Cortex of kidney (tissue), 1 donor: ENCODE data around the gene PDK4.
"Not testable (repeated sequence)": the region's sequence is repeated elsewhere in the genome, so short reads cannot be mapped to it uniquely, and the experiment has no call there.

Experiments used
- DNase-seq: peaks from one replicate; lab custom pipeline; 2025; lab: John Stamatoyannopoulos, UW

PDK4 gene

GRCh38 chr7:95569720-95570119 lies 26.6 kb downstream of the PDK4 start:
- DNase-seq, result no peak

DNA sequence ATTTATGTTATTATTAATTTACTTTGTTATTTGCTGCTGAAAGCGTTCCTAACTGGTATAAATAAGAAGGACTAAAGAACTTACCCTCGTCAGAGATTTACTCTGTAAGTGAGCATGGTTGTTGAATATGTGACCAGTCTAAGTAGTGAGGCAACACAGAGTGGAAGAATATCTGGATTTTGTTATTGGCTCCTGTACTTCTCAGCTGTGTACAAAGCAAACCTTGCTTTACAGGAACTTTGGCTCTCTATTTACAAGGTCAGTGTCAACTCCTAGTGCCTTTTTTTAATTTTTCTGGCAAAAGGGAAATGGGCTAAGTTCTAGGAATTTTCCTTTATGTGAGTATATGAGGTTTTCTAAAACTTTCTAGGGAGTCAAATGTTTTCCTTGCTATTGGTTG lies 35.6 kb downstream of the PDK4 start:
- no peak for DNase-seq

DNA sequence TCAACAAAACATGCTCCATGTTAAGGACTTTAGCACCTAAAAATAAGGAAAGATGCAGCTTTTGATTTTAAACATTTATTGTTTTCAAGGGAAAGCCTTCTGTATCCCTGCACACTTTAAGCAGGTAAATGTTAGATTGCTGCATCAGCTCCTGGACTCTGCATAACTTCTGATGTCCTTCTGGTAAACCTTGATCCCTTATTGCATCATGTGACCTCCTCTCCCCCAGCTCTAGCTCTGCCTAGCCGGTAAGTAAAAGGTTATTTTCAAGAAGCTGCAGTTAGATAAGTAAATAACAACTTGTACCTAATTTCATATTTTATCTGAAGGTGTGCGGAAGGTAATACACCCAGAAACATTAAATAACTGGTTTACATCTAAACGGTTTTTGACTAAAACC lies 37.5 kb downstream of the PDK4 start:
- DNase-seq, result no peak

- no peak for DNase-seq
Measured at GRCh38 chr7:95556777-95557176, 39.5 kb downstream of the PDK4 start.

GRCh38 chr7:95553939-95554338 lies 42.4 kb downstream of the PDK4 start:
- no peak for DNase-seq

DNA sequence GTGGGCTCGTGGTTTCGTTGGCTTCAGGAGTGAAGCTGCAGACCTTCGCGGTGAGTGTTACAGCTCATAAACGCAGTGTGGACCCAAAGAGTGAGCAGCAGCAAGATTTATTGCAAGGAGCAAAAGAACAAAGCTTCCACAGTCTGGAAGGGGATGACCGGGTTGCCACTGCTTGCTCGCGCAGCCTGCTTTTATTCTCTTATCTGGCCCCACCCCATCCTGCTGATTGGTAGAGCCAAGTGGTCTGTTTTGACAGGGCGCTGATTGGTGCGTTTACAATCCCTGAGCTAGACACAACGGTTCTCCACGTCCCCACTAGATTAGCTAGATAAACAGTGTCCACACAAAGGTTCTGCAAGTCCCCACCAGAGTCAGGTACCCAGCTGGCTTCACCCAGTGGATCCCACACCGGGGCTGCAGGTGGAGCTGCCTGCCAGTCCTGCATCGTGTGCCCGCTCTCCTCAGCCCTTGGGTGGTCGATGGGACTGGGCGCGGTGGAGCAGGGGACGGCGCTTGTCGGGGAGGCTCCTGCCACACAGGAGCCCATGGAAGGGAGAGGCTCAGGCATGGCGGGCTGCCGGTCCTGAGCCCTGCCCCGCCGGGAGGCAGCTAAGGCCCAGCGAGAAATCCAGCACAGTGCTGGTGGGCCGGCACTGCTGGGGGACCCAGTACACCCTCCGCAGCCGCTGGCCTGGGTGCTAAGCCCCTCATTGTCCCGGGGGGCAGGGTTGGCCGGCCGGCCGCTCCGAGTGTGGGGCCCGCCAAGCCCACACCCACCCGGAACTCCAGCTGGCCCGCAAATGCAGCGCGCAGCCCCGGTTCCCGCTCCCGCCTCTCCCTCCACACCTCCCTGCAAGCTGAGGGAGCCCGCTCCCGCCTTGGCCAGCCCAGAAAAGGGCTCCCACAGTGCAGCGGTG lies 44.0 kb downstream of the PDK4 start:
- not testable (repeated sequence) for DNase-seq

DNA sequence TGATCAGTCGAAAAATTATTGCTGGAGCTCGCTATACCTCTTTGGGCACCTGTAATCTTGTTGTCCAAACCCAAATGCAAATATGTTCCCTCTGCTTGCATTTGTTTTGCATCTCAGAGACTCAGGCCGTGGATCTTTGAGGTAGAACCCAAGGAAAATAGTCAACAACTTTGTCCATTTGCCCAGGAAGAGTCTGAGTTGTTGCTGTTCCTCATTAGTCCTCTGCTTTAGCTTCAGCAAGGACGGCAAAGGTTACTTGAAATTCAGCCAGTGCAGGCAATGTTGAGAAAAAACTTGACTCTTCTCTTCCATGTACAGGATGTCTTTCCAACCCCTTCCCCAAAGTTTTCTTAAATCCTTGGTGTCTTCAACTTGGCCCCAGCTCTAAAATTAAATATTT lies 45.8 kb downstream of the PDK4 start:
- no peak for DNase-seq

- no peak for DNase-seq
Measured at GRCh38 chr7:95549818-95550529, 46.3 kb downstream of the PDK4 start.

GRCh38 chr7:95547361-95548348 lies 48.7 kb downstream of the PDK4 start:
- no peak for DNase-seq

- no peak for DNase-seq
Measured at GRCh38 chr7:95546647-95547046, 49.7 kb downstream of the PDK4 start.

DNA sequence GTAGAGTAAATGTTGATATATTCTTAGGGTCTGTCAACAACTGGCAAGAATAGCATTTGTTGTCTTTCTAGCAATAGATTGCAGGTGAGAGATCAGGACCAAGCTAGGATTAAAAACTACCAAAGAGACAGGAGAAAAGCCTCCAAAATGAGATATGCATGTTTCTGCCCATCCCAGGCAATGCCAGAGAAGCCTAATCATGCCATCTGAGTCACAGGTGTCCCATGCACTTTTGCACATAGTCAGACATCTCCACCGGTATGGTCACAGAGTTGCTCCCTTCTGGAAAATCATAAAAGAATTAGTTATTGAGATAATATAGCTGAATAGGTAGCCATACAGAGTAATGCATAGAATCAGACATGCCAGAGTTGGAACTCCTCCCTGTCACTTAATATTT lies 50.6 kb downstream of the PDK4 start:
- DNase-seq, result no peak

DNA sequence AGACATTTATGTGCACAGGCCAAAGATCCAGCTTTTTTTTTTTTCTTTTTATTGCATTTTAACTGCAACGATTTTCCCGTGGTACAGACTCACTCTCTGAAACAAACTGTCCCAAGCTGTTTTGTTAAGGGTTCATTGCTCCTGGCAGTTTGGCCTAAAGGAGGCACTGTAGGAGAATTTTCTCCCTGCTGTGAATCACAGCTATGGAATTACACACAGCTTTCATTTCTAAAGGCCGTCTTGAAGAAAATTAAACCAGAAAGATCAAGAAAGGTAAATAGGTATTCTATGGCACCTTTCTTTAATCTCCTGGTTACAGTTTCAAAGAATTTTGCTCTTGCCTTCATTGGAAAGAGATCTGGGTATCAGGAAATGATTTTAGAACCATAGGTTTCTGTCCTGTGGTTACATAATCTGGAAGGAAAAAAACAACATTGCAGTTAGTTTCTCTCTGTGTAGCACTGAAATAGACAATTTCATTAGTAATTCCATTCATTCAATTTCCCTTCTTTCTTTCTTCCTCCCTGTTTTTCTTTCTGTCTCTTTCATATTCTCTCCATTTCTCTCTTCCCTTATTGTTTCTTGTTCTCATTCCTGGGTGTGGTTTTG lies 51.2 kb downstream of the PDK4 start:
- no peak for DNase-seq

GRCh38 chr7:95544171-95544570 lies 52.1 kb downstream of the PDK4 start:
- no peak for DNase-seq

DNA sequence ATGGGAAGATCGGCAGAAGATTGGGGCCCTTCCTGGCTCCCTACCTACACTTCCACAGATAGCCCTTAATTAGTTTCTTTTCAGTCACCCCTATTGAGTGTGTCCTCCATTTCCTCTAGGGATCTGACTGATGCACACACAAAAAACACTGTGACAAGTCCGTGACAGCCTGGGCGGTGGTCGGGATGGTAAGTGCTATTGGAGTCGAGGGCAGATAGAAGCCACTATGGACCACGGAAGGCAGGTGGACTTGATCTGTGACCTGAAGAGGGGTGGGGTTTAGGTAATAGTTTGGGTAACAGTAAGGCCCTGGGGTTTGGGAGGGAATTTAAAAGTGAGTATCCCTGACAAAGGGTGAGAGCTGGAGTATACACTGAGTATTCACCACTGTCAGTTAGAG lies 53.0 kb downstream of the PDK4 start:
- DNase-seq, result no peak

DNA sequence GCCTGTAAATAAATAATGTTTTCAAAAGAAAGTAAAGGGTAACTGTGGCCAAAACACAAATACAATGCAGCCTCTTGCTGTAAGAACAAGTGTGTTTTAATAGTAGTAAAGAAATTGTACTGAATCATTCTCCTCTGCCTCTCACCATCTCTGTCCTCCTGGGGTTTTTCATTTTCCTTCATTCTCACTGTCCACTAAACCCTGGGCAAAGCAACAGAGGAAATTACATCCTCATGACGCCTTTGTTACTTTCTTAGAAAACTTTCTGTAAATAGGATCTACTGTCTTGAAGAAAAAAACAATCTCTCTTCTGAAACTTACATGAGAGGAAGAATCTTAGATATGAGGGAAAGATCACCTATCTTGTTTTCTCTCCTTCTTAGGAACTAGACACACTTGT lies 56.0 kb downstream of the PDK4 start:
- DNase-seq, result no peak

GRCh38 chr7:95539426-95539825 lies 56.9 kb downstream of the PDK4 start:
- DNase-seq, result no peak

GRCh38 chr7:95537468-95537867 lies 58.8 kb downstream of the PDK4 start:
- DNase-seq, result no peak

- DNase-seq, result no peak
Measured at GRCh38 chr7:95536656-95537311, 59.5 kb downstream of the PDK4 start.

DNA sequence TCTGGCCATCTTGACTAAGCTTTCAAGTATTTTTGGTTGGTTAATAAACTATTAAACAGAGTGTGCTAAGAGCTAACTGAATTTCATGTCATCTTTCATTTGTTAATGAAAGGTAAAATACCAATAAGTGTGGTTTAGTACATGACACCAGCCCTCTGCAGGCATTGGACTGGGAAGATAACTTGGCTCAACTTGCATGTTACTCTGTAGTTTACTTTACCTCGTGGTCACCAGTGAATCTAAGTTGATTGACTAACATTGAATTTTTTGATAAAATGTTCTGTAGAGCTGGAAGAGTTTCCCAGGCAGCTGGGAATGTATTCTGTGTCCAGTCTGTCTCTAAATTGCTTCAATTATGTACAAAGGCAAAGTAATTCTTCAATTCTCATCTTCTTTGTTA lies 60.7 kb downstream of the PDK4 start:
- DNase-seq, result no peak

- no peak for DNase-seq
Measured at GRCh38 chr7:95534796-95535195, 61.5 kb downstream of the PDK4 start.
